Type B pancreatic cell (in vitro differentiated cells): ENCODE results near the gene ADAM12. TPM values are rescaled to one million over a fixed set of nuclear protein-coding genes. Genes with fewer than 3 reads are reported as not detected.
A peak's percentile ranks its signal among the peaks of the same experiment; 100 is the strongest.
"Not testable (repeated sequence)": the region's sequence is repeated elsewhere in the genome, so short reads cannot be mapped to it uniquely, and the experiment has no call there.

ENCODE experiments used
- DNase-seq: peaks from one replicate; pipeline ENCODE4 v3.0.0; 2021; ENCODE audit warnings: mixed read lengths; ENCODE audit not compliant: unreplicated experiment; ENCODE audit errors: extremely low spot score
- H3K27ac Mint-ChIP-seq: 2 replicates; pipeline ENCODE4 v1.8.0; 2021; ENCODE audit warnings: mild to moderate bottlenecking, mixed read lengths
- H3K27me3 Mint-ChIP-seq: 2 replicates; pipeline ENCODE4 v1.8.0; 2021; ENCODE audit warnings: mixed read lengths
- H3K36me3 Mint-ChIP-seq: 2 replicates; pipeline ENCODE4 v1.8.0; 2021; ENCODE audit warnings: mixed read lengths
- H3K4me1 Mint-ChIP-seq: one replicate; pipeline ENCODE4 v1.8.0; 2021; ENCODE audit warnings: mixed read lengths; ENCODE audit not compliant: unreplicated experiment
- H3K4me3 Mint-ChIP-seq: 2 replicates; pipeline ENCODE4 v1.8.0; 2021; ENCODE audit warnings: mild to moderate bottlenecking, mixed read lengths
- H3K9me3 Mint-ChIP-seq: 2 replicates; pipeline ENCODE4 v1.8.0; 2021; ENCODE audit warnings: mixed read lengths
- total RNA-seq: library from RNA; stranded (reverse); gene quantifications from 2 replicates; pipeline ENCODE4 v1.2.1, GENCODE V29; 2021; ENCODE audit warnings: low replicate concordance
- TF ChIP-seq, protein P1 (sequence below): fragments of 200-600 bp; sonication (generic); conservative IDR thresholded peaks from 2 replicates; pipeline ENCODE4 v1.5.0; 2021; ENCODE audit warnings: antibody characterized with exemption, mild to moderate bottlenecking

Gene ADAM12
- total RNA-seq, 1 donor from 2014 or later = 31.6 TPM

DNA sequence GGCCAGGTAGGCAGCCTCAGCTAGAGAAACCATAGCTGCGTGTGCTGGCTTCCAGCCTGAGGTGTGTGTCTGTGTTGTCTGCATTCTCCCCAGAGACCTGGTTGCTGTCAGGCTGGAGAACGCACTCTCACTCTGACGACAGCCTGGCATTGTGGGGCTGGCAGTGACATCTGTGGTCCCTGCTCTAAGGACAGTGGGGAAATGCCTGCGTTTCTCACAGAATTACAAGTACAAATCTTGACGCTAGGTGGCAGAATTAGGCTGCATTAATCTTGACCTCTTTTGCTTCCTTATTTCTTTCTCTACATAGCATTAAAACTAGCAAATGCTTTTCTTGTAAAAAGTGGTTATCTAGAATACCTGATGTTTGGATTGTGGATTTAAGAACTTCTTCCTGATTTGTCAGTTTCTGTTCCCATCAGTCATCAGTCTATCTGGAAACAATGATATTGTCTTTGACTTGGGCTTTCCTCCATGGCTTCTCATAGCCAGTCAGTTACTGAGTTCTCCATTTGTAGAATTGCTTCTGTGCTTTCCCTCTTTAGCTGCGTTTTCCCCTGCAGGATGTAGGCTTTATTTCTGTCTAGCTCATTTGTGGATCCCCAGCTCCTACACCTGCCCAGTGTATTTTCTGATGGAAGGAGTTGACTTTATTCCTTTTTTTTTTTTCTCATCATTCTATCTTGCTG is 405.9 kb downstream of the ADAM12 start:
- Mint-ChIP-seq H3K36me3 (peaks cover 4% of the 10 kb centered on the region), H3K9me3 (no peaks in the 10 kb centered on the region), H3K4me3 (no peak overlapping the region), H3K27ac (peak overlapping the region; percentile 75), H3K4me1 (peaks cover 11% of the 10 kb centered on the region), H3K27me3 (no peaks in the 10 kb centered on the region)
- no peak for DNase-seq
- TF ChIP-seq, protein P1, sequence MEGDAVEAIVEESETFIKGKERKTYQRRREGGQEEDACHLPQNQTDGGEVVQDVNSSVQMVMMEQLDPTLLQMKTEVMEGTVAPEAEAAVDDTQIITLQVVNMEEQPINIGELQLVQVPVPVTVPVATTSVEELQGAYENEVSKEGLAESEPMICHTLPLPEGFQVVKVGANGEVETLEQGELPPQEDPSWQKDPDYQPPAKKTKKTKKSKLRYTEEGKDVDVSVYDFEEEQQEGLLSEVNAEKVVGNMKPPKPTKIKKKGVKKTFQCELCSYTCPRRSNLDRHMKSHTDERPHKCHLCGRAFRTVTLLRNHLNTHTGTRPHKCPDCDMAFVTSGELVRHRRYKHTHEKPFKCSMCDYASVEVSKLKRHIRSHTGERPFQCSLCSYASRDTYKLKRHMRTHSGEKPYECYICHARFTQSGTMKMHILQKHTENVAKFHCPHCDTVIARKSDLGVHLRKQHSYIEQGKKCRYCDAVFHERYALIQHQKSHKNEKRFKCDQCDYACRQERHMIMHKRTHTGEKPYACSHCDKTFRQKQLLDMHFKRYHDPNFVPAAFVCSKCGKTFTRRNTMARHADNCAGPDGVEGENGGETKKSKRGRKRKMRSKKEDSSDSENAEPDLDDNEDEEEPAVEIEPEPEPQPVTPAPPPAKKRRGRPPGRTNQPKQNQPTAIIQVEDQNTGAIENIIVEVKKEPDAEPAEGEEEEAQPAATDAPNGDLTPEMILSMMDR = peak; percentile 89

DNA sequence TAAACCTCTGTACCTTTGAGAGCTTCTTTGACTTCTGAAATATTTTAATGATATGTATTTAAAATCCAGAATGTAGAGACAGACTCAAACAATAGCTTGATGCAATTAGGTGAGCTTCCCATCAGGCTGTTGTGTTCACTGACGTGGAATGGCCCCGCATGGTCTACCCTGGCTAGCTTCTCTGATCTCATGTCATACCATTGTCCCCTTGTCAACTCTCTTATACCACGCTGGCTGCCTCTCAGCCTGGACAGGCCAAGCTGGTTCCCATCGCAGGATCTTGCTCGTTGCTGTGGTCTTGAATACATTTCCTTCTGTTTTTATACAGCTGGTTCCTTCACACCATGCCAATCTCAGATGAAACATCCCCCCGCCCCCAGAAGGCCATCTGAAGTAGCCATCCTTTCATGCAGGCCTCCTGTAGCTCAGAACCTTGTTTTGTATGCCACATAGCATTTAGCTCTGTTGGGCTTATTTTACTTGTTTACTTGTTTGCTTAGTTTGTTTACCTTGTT is 407.7 kb downstream of the ADAM12 start:
- H3K36me3 Mint-ChIP-seq = no peaks in the 10 kb centered on the region
- DNase-seq = no peak
- TF ChIP-seq, protein P1 = no peak
- H3K4me3 Mint-ChIP-seq = no peak overlapping the region
- peaks cover 11% of the 10 kb centered on the region for H3K4me1 Mint-ChIP-seq
- H3K27me3 Mint-ChIP-seq = no peaks in the 10 kb centered on the region
- H3K9me3 Mint-ChIP-seq = no peaks in the 10 kb centered on the region
- H3K27ac Mint-ChIP-seq = no peak overlapping the region

DNA sequence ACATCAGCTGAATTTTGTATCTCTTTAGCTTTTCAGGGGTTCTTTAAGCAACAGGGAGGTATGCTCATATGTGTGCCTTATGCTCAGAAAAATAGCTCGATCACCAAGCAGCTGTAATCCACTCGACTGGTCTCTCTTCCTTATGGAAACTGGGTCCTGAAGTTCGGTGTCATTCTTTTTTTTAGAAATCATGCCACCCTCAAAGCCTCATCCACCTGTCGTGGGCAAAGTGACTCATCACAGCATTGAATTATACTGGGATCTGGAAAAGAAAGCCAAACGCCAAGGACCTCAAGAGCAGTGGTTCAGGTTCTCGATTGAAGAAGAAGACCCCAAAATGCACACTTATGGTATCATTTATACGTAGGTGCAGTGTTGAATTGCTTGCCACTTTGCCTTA is 408.3 kb downstream of the ADAM12 start:
- Mint-ChIP-seq H3K4me3 (no peak overlapping the region), H3K9me3 (peaks cover 1% of the 10 kb centered on the region), H3K4me1 (peaks cover 11% of the 10 kb centered on the region), H3K36me3 (no peaks in the 10 kb centered on the region), H3K27ac (no peak overlapping the region), H3K27me3 (no peaks in the 10 kb centered on the region)
- DNase-seq = no peak
- TF ChIP-seq, protein P1 = no peak

DNA sequence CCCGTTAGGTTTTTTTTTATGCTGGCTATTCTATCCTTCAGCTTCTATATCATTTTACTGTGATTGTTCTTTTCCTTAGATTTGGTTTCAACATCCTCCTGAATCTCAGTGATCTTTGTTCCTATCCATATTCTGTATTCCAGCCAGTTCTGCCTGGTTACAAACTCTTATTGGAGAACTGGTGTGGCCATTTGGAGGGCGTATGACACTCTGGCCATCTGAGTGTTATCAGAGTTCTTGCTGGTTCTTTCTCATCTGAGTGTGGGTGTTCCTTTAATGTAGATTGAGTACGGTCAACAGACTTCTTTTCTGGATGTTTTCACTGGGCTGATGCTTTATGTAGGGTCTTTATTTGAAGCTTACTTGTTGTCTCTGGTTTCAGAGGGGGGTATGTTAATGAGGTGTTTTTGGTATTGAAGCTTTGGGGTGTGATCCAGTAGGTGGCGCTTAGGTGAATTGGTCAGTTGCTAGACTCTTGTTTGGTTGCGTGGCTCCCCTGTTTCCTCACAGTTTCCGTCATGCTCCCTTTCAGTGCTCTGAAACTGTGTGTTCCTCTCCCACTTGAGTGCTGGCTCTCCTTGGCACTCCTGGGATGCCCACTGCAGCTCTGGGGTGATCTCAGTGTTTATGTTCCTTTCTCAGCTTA is 411.2 kb downstream of the ADAM12 start:
- TF ChIP-seq, protein P1 = no peak
- DNase-seq = no peak
- Mint-ChIP-seq H3K27me3 (no peaks in the 10 kb centered on the region), H3K27ac (no peak overlapping the region), H3K36me3 (no peaks in the 10 kb centered on the region), H3K4me1 (peaks cover under 1% of the 10 kb centered on the region), H3K9me3 (peaks cover 3% of the 10 kb centered on the region), H3K4me3 (no peak overlapping the region)

DNA sequence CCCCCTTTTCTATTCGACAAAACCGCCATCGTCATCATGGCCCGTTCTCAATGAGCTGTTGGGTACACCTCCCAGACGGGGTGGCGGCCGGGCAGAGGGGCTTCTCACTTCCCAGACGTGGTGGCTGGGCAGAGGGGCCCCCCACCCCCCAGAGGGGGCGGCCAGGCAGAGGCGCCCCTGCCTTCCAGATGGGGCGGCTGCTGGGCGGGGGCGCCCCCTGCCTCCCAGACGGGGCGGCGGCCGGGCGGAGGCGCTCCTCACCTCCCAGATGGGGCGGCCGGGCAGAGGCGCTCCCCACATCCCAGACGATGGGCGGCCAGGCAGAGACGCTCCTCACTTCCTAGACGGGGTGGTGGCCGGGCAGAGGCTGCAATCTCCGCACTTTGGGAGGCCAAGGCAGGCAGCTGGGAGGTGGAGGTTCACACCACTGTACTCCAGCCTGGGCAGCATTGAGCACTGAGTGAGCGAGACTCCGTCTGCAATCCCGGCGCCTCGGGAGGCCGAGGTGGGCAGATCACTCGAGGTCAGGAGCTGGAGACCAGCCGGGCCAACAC is 418.1 kb downstream of the ADAM12 start:
- not testable (repeated sequence) for DNase-seq, H3K36me3 Mint-ChIP-seq, H3K4me1 Mint-ChIP-seq, H3K4me3 Mint-ChIP-seq, H3K9me3 Mint-ChIP-seq, H3K27me3 Mint-ChIP-seq, H3K27ac Mint-ChIP-seq

DNA sequence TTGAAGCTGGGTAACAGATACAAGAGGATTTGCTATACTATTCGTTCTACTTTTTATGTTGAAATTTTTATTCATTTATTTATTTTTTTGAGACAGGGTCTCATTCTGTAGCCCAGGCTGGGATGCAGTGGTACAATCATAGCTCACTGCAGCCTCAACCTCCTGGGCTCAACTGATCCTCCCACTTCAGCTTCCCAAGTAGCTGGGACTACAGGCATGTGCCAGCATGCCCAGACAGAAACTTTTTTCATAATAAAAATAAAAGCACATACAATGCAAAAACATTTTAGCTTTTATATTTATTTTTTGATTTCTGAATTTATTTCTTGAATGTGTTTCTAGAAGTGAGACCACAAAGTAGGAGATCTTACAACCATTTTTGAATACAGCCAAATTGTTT is 420.7 kb downstream of the ADAM12 start:
- Mint-ChIP-seq H3K4me1 (no peaks in the 10 kb centered on the region), H3K4me3 (no peak overlapping the region), H3K27me3 (no peaks in the 10 kb centered on the region), H3K9me3 (no peaks in the 10 kb centered on the region), H3K27ac (no peak overlapping the region), H3K36me3 (no peaks in the 10 kb centered on the region)
- TF ChIP-seq, protein P1 = no peak
- no peak for DNase-seq
